SK-N-SH treated with all-trans-retinoic acid at 6 μM for 48 hours (cell line): ENCODE results near the gene UNC5CL.

ENCODE experiments used
- ATAC-seq: fragments of 200-7000 bp; cut with Tn5 transposase; 3 replicates; pipeline ENCODE4 v1.9.1; 2020; ENCODE audit warnings: mild to moderate bottlenecking, moderate library complexity
- ARNTL ChIP-seq: fragments of 450-650 bp; formaldehyde crosslinking; IDR thresholded peaks from 2 replicates; pipeline ENCODE4 v1.5.0; 2020; ENCODE audit warnings: low read depth, mild to moderate bottlenecking, moderate library complexity, borderline replicate concordance
- BACH2 ChIP-seq: fragments of 250-450 bp; sonication (Bioruptor Pico); IDR thresholded peaks from 2 replicates; pipeline ENCODE4 v1.9.0; 2021; ENCODE audit warnings: mild to moderate bottlenecking, borderline replicate concordance
- CREB5 ChIP-seq: fragments of 250-450 bp; sonication (Bioruptor Pico); IDR thresholded peaks from 2 replicates; pipeline ENCODE4 v1.5.1; 2020; ENCODE audit warnings: low read depth, mild to moderate bottlenecking, moderate library complexity
- CSDC2 ChIP-seq: fragments of 250-450 bp; sonication (Bioruptor Pico); IDR thresholded peaks from 2 replicates; pipeline ENCODE4 v1.5.0; 2020; ENCODE audit warnings: mild to moderate bottlenecking, moderate library complexity
- ESRRG ChIP-seq: fragments of 250-450 bp; sonication (Bioruptor Pico); IDR thresholded peaks from 2 replicates; pipeline ENCODE4 v1.6.1; 2021; ENCODE audit warnings: mild to moderate bottlenecking
- GLIS3 ChIP-seq: fragments of 250-450 bp; sonication (Bioruptor Pico); IDR thresholded peaks from 2 replicates; pipeline ENCODE4 v1.5.0; 2020; ENCODE audit warnings: mild to moderate bottlenecking, moderate library complexity
- ISL1 ChIP-seq: fragments of 250-450 bp; sonication (Bioruptor Pico); IDR thresholded peaks from 2 replicates; pipeline ENCODE4 v2.1.2; 2022; ENCODE audit warnings: mild to moderate bottlenecking, moderate library complexity
- PATZ1 ChIP-seq: fragments of 250-450 bp; sonication (Bioruptor Pico); IDR thresholded peaks from 2 replicates; pipeline ENCODE4 v1.8.0; 2020; ENCODE audit warnings: mild to moderate bottlenecking, moderate library complexity, borderline replicate concordance
- PPARA ChIP-seq: fragments of 250-450 bp; sonication (Bioruptor Pico); IDR thresholded peaks from 2 replicates; pipeline ENCODE4 v1.5.0; 2020; ENCODE audit warnings: mild to moderate bottlenecking, borderline replicate concordance
- RARB ChIP-seq: fragments of 250-450 bp; sonication (Bioruptor Pico); IDR thresholded peaks from 2 replicates; pipeline ENCODE4 v1.8.0; 2021; ENCODE audit warnings: mild to moderate bottlenecking, moderate library complexity
- SNAI2 ChIP-seq: fragments of 250-450 bp; sonication (Bioruptor Pico); IDR thresholded peaks from 2 replicates; pipeline ENCODE4 v1.5.0; 2020; ENCODE audit warnings: mild to moderate bottlenecking, moderate library complexity
- TCF4 ChIP-seq: fragments of 250-450 bp; sonication (Bioruptor Pico); IDR thresholded peaks from 2 replicates; pipeline ENCODE4 v1.8.0; 2021; ENCODE audit warnings: mild to moderate bottlenecking, moderate library complexity, borderline replicate concordance
- TOX ChIP-seq: fragments of 250-450 bp; sonication (Bioruptor Pico); IDR thresholded peaks from 2 replicates; pipeline ENCODE4 v1.8.0; 2021; ENCODE audit warnings: mild to moderate bottlenecking, moderate library complexity, borderline replicate concordance
- TSHZ2 ChIP-seq: fragments of 250-450 bp; sonication (Bioruptor Pico); IDR thresholded peaks from 2 replicates; pipeline ENCODE4 v1.5.0; 2020; ENCODE audit warnings: mild to moderate bottlenecking, moderate library complexity
- ZC3H10 ChIP-seq: fragments of 250-450 bp; sonication (Bioruptor Pico); IDR thresholded peaks from 2 replicates; pipeline ENCODE4 v1.5.1; 2021; ENCODE audit warnings: mild to moderate bottlenecking, moderate library complexity
- ZFP3 ChIP-seq: fragments of 250-450 bp; sonication (Bioruptor Pico); IDR thresholded peaks from 2 replicates; pipeline ENCODE4 v1.5.0; 2020; ENCODE audit warnings: mild to moderate bottlenecking, moderate library complexity
- ZFP30 ChIP-seq: fragments of 450-650 bp; formaldehyde crosslinking; IDR thresholded peaks from 2 replicates; pipeline ENCODE4 v1.5.0; 2022; ENCODE audit warnings: mild to moderate bottlenecking, moderate library complexity
- ZNF565 ChIP-seq: fragments of 450-650 bp; formaldehyde crosslinking; conservative IDR thresholded peaks from 2 replicates; pipeline ENCODE4 v1.5.0; 2020; ENCODE audit warnings: low read depth, mild to moderate bottlenecking, moderate library complexity
- ZNF70 ChIP-seq: fragments of 450-650 bp; formaldehyde crosslinking; IDR thresholded peaks from 2 replicates; pipeline ENCODE4 v1.5.0; 2020; ENCODE audit warnings: mild to moderate bottlenecking, moderate library complexity
- ZNF8 ChIP-seq: fragments of 450-650 bp; formaldehyde crosslinking; IDR thresholded peaks from 2 replicates; pipeline ENCODE4 v1.5.0; 2020; ENCODE audit warnings: mild to moderate bottlenecking, moderate library complexity

The UNC5CL gene

DNA sequence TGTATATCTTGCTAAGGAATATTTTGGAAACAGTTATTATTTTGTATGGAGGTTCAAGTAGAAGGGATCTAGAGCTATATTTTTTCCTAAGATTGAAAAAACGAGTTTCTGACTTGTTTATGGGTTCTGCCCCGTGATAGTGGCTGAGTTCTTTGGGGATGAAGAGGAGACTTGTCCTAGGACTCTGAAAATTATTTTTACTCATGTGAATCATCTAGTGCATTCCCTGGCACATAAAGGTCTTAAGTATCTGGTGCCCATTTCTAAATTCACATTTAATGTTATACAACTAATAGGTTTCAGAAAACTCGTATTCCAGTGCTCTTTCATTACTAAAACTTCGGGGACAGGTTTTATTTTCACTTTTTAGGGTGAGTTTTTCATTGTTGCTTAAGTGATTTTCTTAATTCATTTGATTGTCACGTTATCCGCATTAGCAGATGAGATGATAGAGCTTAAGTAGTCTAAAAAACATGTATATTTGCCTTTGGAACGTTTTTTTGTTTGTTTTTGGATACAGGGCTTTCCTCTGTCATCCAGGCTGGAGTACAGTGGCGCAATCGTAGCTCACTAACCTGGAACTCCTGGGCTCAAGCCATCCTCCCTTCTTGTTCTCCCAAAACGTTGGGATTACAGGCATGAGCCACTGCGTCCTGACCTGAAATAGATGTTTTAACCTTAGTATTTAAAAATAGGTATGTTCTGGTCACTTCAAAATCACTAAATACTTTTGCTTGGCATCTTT, 35.8 kb upstream of the UNC5CL start:
- ATAC-seq: no peak
- no peak for TF ChIP-seq ZFP30 (CRISPR knock-in tag)
- TF ChIP-seq ZC3H10 (CRISPR knock-in tag): no peak
- no peak for TF ChIP-seq ARNTL (CRISPR knock-in tag)
- no peak for TF ChIP-seq ISL1
- no peak for TF ChIP-seq CSDC2 (CRISPR knock-in tag)
- no peak for TF ChIP-seq RARB (CRISPR knock-in tag)
- TF ChIP-seq ZNF565 (CRISPR knock-in tag): no peak
- no peak for TF ChIP-seq PPARA (CRISPR knock-in tag)
- no peak for TF ChIP-seq BACH2
- TF ChIP-seq ESRRG: no peak
- TF ChIP-seq TOX (CRISPR knock-in tag): no peak
- TF ChIP-seq ZNF8: no peak
- TF ChIP-seq TCF4 (CRISPR knock-in tag): no peak
- no peak for TF ChIP-seq ZFP3 (CRISPR knock-in tag)
- no peak for TF ChIP-seq GLIS3
- no peak for TF ChIP-seq TSHZ2
- no peak for TF ChIP-seq SNAI2 (CRISPR knock-in tag)
- TF ChIP-seq, all 23 proteins: peak for 0

- ATAC-seq: no peak
- no peak for TF ChIP-seq PPARA (CRISPR knock-in tag)
Measured at GRCh38 chr6:41073968-41074691, 35.1 kb upstream of the UNC5CL start.

DNA sequence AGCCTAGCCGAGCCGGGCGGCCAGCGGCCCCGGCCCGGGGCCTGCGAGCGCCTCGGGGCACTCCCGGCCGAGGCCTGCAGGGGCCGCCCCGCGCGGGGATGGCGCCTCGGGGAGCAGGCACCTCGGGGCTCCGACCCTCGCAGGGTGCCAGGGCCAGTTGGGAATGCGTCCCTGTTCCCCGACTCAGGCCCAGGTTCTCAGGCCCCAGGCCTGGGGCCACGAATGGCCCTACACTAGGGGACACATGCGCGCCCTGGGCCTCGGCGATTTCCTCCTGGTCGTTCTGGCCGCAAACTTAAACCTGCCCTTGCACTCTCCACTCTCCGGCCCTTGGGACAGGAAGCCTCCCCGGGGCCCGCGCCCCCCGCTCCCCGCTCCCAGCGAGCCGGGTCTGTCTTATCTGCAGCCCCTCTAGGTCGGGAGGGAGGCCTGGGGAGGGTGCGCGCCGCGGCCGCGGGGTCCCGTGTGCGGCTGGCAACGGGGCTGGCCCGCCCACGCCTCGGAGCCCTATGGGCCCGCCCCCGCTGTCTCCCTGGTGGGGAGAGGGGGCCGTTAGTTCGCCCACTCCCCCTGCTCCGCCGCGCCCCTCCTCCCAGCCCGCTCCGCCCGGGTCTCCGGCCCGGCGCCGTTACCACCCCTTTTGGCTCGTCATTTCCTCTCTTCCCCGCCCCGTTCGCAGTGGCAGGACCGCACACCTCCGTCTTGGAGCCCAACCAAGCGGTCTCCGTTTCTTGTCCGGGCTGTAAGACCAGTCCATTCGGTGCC, 34.4 kb upstream of the UNC5CL start:
- TF ChIP-seq ZNF565 (CRISPR knock-in tag): no peak
- TF ChIP-seq PATZ1 (CRISPR knock-in tag): 0 out of 2 replicates have a peak, but pooled peaks have one; percentile 28
- ATAC-seq: peak; percentile 30

- ATAC-seq: peak; percentile 86
- TF ChIP-seq ZNF8 (peak; percentile 18; the same call in 1 of the 2 replicates), TSHZ2 (0 out of 2 replicates have a peak, but pooled peaks have one; percentile 33), CREB5 (CRISPR knock-in tag) (no peak), ZNF70 (CRISPR knock-in tag) (no peak), CSDC2 (CRISPR knock-in tag) (0 out of 2 replicates have a peak, but pooled peaks have one; percentile 55), ARNTL (CRISPR knock-in tag) (0 out of 2 replicates have a peak, but pooled peaks have one; percentile 18), ZC3H10 (CRISPR knock-in tag) (no peak), PPARA (CRISPR knock-in tag) (peak; percentile 84; the same call in 1 of the 2 replicates), SNAI2 (CRISPR knock-in tag) (0 out of 2 replicates have a peak, but pooled peaks have one; percentile 22)
Measured at GRCh38 chr6:41072836-41073202, 33.8 kb upstream of the UNC5CL start, which contains the start of gene NFYA. TSS of gene NFYA (plus strand) at chr6:41072974. CDS start at chr6:41079090, 6,116 bp downstream.
